T-helper 9 cell (primary cell): ENCODE data around the gene MYOM1.
"Not testable (repeated sequence)": the region's sequence is repeated elsewhere in the genome, so short reads cannot be mapped to it uniquely, and the experiment has no call there.

Experiments used
- DNase-seq: peaks from one replicate; pipeline ENCODE4 v3.0.0-alpha.2; 2020

The MYOM1 gene

GRCh38 chr18:3052411-3052758 is 167.4 kb downstream of the MYOM1 start:
- DNase-seq, result no peak

DNA sequence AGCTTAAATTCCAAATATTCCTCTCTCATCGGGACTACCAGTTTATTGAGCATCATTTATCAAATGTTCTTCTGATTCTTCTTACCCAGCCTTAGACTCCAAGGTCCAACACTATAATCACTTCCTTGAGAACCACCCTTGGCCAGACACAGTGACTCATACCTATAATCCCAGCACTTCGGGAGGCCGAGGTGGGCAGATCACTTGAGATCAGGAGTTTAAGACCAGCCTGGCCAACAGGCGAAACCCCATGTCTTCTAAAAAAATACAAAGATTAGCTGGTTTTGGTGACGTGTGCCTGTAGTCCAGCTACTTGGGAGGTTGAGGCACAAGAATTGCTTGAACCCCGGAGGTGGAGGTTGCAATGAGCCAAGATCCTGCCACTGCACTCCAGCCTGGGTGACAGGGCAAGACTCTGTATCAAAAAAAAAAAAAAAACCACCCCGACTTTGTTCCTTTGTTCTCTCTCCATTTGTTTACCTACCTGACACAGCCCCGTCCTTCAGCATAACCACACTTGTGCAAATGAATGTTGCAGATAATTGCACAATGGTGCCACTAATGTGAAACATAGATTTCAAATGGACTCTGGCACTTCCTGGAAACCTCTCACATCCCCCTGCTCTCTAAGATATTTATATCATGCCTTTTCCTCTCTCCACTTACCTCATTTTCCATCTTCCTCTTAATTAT is 167.9 kb downstream of the MYOM1 start:
- no peak for DNase-seq

DNA sequence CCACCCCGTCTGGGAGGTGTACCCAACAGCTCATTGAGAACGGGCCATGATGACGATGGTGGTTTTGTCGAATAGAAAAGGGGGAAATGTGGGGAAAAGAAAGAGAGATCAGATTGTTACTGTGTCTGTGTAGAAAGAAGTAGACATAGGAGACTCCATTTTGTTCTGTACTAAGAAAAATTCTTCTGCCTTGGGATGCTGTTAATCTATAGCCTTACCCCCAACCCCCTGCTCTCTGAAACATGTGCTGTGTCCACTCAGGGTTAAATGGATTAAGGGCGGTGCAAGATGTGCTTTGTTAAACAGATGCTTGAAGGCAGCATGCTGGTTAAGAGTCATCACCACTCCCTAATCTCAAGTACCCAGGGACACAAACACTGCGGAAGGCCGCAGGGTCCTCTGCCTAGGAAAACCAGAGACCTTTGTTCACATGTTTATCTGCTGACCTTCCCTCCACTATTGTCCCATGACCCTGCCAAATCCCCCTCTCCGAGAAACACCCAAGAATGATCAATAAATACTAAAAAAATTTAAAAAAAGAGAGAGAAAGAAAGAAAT is 169.8 kb downstream of the MYOM1 start:
- not testable (repeated sequence) for DNase-seq

GRCh38 chr18:3048820-3049349 is 170.9 kb downstream of the MYOM1 start:
- DNase-seq, result no peak

- no peak for DNase-seq
Observed at GRCh38 chr18:3048121-3048520, 171.6 kb downstream of the MYOM1 start.

- DNase-seq, result no peak
Observed at GRCh38 chr18:3046216-3046808, 173.5 kb downstream of the MYOM1 start.

DNA sequence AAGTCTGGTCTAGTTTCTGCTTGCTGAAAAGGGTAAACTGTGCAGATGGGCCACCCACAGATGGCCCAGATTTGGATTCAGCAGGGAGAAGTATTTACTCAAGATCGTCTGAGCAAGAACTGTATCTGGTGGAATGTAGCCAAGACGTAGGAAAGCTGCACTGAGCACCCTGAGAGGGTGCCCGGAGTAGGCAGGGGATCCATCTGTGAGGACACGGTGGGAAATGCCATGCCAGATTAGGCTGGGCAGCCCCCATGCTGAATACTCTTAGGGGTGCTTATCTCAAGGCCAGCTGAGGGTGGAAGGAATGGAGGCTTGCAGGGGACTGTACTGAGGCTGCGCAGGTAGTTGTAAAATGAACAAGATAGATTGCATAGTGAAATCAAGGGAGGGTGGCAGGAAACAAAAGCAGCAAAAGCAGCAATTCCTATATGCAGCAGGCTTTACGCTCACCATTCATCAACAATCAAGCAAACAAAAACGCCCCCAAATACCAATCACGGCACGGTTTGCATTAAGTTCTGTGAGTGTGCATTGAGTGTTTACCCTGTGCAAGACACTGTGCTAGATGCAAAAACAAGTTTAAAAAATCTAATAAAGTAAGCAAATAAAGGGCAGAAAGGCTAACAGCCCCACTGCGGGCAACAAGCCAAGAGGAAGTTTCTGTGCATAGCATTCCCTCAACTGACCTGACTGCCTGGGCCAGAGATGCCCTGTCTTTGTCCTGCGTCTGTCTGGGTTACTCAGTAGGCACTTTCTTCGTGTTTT is 174.7 kb downstream of the MYOM1 start:
- DNase-seq, result no peak

- DNase-seq, result no peak
Observed at GRCh38 chr18:3042379-3042778, 177.4 kb downstream of the MYOM1 start.

DNA sequence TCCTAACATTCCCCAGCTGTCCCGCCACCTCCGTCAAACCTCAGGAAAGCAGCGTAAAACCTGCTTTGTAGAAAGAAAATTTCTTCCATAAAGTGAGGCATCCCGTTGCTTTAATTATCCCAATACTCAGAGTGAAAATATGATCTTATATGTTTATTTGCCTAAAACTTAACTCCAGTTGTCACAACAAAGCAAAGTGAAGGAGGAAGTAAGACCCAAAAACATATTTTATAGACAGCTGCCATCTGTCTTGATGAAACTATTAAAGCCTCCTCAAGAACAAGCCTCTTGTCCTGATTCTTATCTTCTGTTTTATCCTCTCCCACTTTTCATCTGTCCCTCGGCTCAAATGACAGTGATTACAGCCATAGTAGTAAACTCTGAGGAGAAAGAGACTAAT is 177.9 kb downstream of the MYOM1 start:
- no peak for DNase-seq

- no peak for DNase-seq
Observed at GRCh38 chr18:3040881-3041280, 178.9 kb downstream of the MYOM1 start.

DNA sequence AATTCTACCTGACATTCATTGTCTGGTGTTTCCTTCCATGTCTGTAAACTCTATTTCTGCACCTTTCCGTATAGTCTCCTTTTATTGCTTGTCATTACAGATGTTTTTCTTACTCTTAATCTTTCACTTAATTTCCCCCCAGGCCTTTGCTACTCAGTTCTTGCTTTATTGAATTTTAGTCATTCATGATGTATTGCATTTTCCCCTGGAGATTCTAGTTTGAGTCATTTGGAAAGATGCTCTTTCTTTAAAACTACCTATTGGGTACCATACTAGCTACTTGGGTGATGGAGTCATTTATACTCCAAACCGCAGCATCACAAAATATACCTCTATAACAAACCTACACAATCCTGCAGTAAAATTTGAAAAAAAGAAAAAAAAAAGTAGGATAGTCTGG is 179.6 kb downstream of the MYOM1 start:
- DNase-seq, result no peak

DNA sequence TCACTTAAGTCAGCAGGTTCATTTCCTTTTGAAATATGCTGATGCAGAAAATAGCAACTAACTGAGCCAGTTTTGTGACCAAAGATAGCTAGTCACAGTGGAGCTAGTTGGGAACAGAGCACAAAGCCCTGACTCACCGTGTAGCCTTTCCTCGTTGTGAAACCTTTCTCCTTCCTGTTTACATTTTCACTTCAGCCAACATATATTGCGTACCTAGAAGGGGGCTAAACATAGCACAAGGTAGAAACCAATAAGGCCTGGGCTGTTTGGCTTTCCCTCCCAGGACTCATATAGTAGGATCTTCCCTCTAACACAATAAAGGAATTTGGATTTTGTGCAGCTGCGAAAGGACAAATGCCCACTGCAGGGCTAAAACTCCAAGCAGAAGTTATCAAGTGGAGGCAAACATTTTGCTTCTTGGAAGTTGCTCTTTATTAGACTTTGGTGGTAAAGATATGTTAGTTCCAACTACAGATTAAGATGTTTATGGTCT is 182.3 kb downstream of the MYOM1 start:
- DNase-seq, result no peak

DNA sequence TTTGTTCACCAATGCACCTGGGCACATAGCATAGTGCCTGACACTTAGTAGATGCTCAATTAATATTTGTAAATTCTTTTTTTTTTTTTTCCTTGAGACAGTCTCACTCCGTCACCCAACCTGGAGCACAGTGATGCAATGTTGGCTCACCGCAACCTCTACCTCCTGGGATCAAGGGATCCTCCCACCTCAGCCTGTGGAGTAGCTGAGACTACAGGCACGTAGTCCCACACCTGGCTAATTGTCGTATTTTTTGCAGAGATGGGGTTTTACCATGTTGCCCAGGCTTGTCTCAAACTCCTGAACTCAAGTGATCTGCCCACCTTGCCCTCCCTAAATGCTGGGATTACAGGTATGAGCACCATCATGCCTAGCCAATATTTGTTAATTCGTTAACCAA is 183.7 kb downstream of the MYOM1 start:
- no peak for DNase-seq

DNA sequence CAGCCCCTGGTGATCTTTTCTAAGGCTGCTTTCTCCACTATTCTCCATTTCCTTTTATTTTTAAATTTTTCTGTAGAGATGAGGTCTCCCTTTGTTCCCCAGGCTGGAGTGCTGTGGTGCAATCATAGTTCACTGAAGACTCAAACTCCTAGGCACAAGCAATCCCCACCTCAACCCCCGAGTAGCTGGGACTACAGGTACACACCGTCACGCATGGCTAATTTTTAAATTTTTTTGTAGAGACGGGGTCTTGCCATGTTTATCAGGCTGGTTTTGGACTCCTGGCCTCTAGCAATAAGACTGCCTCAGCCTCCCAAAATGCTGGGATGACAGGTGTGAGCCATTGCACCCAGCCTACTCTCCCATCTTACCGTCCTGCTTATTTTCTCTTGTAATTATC is 184.1 kb downstream of the MYOM1 start:
- no peak for DNase-seq

DNA sequence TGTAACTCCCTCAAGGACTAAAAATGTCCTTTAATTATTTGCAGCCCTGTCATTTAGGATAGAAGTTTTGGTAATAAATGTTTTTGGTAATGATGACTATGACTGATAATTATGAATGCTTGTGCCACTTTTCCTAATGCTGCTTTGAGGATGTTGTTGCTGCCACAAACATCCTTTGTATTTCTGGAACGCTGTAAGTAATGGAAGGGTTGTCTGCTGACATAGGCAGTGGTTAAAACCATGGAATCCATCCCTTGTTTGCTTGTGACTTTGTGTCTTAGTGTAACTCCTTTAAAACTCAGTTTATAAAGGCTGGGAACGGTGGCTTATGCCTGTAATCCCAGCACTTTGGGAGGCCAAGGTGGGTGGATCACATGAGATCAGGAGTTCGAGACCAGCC is 187.0 kb downstream of the MYOM1 start:
- DNase-seq, result no peak

DNA sequence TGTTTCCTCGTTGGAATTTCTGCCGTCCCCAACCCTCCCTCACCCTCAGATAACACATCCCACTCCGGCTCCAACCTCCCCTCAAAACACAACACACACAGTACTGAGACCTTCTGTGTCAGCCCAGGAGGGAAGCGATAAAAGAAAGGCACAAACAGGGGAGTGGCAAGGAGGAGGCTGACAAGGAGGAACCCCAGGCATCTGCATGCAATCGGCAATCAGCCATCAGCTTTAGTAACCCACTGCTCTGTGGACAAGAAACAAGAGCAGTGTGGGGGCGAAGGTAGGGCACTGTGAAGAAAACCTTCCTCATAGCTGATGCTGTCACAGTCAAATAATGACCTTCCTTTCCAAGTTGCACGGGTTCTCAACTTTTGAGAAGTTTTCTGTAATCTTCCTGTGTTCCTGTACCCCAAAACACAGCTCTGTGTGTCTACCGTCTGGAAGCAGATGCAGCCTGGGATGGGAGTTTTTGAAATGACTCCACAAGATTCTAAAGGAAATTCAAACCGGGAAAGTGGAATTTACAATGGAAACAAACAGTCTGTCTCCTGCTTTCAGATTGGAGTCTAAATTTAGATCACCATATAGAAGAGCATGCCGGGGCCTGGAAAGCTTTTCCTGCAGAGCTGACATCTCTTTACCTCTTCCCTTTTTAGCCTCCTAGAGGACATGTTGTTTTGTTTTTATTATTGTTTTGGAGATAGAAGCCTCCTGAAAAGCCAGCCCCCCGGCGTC is 190.4 kb downstream of the MYOM1 start:
- no peak for DNase-seq

GRCh38 chr18:3028115-3028514 is 191.7 kb downstream of the MYOM1 start:
- not testable (repeated sequence) for DNase-seq

DNA sequence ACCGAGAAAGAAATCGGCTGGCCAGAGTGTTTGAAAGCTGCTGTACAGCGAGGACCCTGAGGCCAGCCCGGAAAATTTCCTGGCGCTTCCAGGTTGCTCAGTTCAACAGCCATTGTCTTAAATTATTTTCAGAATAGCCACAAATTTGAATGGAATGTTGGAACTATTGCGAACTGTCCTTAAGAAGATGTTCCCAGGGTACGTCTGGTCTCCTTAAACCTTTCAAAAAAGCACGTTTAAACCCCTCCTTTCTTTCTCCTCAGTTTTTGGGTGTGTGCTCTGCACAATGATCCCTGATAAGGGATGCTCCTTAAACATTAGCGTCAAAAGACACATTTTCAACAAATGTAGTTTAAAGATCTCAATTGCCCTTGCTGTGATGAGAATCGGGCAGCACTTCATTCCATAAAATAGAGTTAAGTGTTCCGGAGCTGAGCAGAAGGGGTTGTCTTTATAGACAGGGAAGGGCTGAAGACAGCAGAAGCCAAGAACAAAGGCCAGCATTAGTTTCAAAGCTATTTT is 192.3 kb downstream of the MYOM1 start:
- no peak for DNase-seq

GRCh38 chr18:3025544-3025943 is 194.2 kb downstream of the MYOM1 start:
- DNase-seq, result no peak

GRCh38 chr18:3023603-3024002 is 196.2 kb downstream of the MYOM1 start:
- not testable (repeated sequence) for DNase-seq
